AG04450 (cell line): ENCODE results near the gene ZBTB20. TPM values are rescaled to one million over a fixed set of nuclear protein-coding genes. Genes with fewer than 3 reads are reported as not detected.
A peak's percentile ranks its signal among the peaks of the same experiment; 100 is the strongest.

Experiments
- CTCF ChIA-PET: fragments of 300-600, 350-600 bp; formaldehyde crosslinking; extraction: SDS; loops from one replicate; lab custom pipeline; 2022; ENCODE audit warnings: antibody characterized with exemption, inconsistent platforms; lab: Charles Lee
- POLR2A ChIA-PET: fragments of 350-600 bp; formaldehyde crosslinking; extraction: SDS; loops from one replicate; lab custom pipeline; 2021; ENCODE audit warnings: antibody characterized with exemption, inconsistent platforms; lab: Yijun Ruan, JAX
- DNase-seq: peaks from one replicate; pipeline ENCODE4 v3.0.0-alpha.2; 2011; ENCODE audit warnings: low read depth, low spot score
- H3K27ac ChIP-seq: one replicate; pipeline ENCODE4 v1.5.1; 2012; ENCODE audit warnings: low read depth, low read length, control low read depth
- H3K27me3 ChIP-seq: one replicate; pipeline ENCODE4 v1.6.0; 2012; ENCODE audit warnings: low read length; ENCODE audit not compliant: control insufficient read depth, insufficient read depth
- H3K4me3 ChIP-seq: 2 replicates; pipeline ENCODE4 v1.5.1; 2011; ENCODE audit warnings: mild to moderate bottlenecking, low read depth, low read length, control low read depth
- H3K9me3 ChIP-seq: 2 replicates; pipeline ENCODE4 v1.5.1; 2012; ENCODE audit warnings: low read length; ENCODE audit not compliant: control insufficient read depth, insufficient read depth
- polyA minus RNA-seq: library from RNA; depleted of rRNA, polyadenylated mRNA; stranded (reverse); fragments of >200 nt; gene quantifications from 2 replicates; pipeline ENCODE4 v1.2.3, GENCODE V29; 2011; rRNA and poly(A)+ RNA removed
- polyA plus RNA-seq: library from polyadenylated mRNA; depleted of rRNA; stranded (reverse); fragments of >200 nt; gene quantifications from 2 replicates; pipeline ENCODE4 v1.2.3, GENCODE V29; 2011; rRNA removed
- TF ChIP-seq, protein P1 (sequence below): IDR thresholded peaks from 2 replicates; pipeline ENCODE4 v1.5.1; 2011; ENCODE audit warnings: low read depth, low read length, control low read depth, inconsistent platforms

ZBTB20 gene
- 2.6 and 3.0 TPM in 2 replicates for polyA plus RNA-seq
- polyA minus RNA-seq: 55.8 and 68.6 TPM in 2 replicates

- ChIA-PET POLR2A (interaction anchor here (0.6 to 1.7 kb wide), 11 partner anchors 8 to 598 kb away, joined by 3 to 11 read pairs (median 5); no protein-coding TSS in a partner anchor), CTCF (interaction anchor here (0.6 to 1.3 kb wide), 3 partner anchors 105 to 762 kb away, joined by 3 to 5 read pairs (median 4); no protein-coding TSS in a partner anchor)
- TF ChIP-seq, protein P1, sequence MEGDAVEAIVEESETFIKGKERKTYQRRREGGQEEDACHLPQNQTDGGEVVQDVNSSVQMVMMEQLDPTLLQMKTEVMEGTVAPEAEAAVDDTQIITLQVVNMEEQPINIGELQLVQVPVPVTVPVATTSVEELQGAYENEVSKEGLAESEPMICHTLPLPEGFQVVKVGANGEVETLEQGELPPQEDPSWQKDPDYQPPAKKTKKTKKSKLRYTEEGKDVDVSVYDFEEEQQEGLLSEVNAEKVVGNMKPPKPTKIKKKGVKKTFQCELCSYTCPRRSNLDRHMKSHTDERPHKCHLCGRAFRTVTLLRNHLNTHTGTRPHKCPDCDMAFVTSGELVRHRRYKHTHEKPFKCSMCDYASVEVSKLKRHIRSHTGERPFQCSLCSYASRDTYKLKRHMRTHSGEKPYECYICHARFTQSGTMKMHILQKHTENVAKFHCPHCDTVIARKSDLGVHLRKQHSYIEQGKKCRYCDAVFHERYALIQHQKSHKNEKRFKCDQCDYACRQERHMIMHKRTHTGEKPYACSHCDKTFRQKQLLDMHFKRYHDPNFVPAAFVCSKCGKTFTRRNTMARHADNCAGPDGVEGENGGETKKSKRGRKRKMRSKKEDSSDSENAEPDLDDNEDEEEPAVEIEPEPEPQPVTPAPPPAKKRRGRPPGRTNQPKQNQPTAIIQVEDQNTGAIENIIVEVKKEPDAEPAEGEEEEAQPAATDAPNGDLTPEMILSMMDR: no peak
- H3K4me3 ChIP-seq: peak within 1 kb of the TSS; percentile 74
- peak within 1 kb of the TSS; percentile 93 for H3K27ac ChIP-seq
- H3K9me3 ChIP-seq: no peaks in the 10 kb centered on the region
- DNase-seq: peak; percentile 45
- H3K27me3 ChIP-seq: no peaks in the 10 kb centered on the region
Measured at GRCh38 chr3:115146418-115147328, at the start of gene ZBTB20. ZBTB20 (minus strand) TSS chr3:115147288.

DNA sequence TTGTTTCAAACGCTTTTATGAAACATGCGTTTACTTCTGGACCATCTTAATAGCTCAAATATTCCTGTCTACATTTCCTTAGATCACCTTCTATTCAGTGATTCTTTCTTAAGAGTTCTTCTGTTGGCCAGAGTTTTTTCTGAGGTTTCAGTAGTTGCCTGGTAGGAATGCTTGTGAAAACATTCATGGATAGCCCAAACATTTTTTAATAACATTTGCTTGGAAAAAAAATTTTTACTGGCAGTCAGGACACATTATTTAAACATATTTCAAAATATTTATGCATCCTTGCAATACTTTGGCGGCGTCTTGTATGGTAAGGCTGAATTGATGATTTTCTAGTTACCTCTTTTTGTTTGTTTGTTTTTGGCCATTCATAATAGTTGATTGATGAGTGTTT is 47.4 kb upstream of the ZBTB20 start:
- DNase-seq: no peak

DNA sequence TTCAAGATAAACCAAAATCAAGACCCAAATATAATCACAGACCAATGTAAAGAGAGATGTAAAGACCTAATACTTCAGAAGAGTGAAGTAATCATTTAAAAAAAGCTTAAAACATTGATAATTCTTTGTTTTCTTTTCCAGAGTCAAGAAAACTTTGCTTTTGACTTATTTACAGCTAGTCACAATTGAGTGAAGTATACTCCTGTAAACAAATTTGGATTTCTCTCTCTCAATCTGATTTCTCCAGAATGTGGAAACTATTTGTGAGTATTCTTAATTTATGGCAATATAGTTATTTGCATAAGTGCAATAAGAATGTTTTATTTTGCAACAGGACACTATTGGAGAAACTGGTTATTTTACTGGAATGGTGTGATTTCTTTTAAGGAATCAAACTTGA is 43.7 kb upstream of the ZBTB20 start:
- DNase-seq: no peak
- POLR2A ChIA-PET: no interaction called here

More for the DNA sequence above, 47.4 kb upstream of the ZBTB20 start:
- Histone ChIP-seq H3K4me3 (no peak overlapping the region), H3K27me3 (no peaks in the 10 kb centered on the region), H3K27ac (no peak overlapping the region), H3K9me3 (no peaks in the 10 kb centered on the region)
- TF ChIP-seq, protein P1: no peak
- ChIA-PET POLR2A (no interaction called here), CTCF (interaction anchor here (3.0 kb wide), 1 partner anchor 23 kb away, joined by 16 read pairs; no protein-coding TSS in a partner anchor)

GRCh38 chr3:115187149-115187757 is 40.2 kb upstream of the ZBTB20 start:
- H3K9me3 ChIP-seq: no peaks in the 10 kb centered on the region
- CTCF ChIA-PET: interaction anchor here (1.5 kb wide), 2 partner anchors 30 to 597 kb away, joined by 5 to 6 read pairs; no protein-coding TSS in a partner anchor
- H3K27ac ChIP-seq: no peak overlapping the region
- no peaks in the 10 kb centered on the region for H3K27me3 ChIP-seq
- POLR2A ChIA-PET: interaction anchor here (0.7 kb wide), 1 partner anchor 767 kb away, joined by 3 read pairs; no protein-coding TSS in a partner anchor
- H3K4me3 ChIP-seq: no peak overlapping the region
- DNase-seq: no peak
- TF ChIP-seq, protein P1: no peak

More for the DNA sequence above, 43.7 kb upstream of the ZBTB20 start:
- Histone ChIP-seq H3K27ac (no peak overlapping the region), H3K9me3 (no peaks in the 10 kb centered on the region), H3K27me3 (no peaks in the 10 kb centered on the region), H3K4me3 (no peak overlapping the region)
- CTCF ChIA-PET: no interaction called here
- TF ChIP-seq, protein P1: no peak
